GM23338 (cell line): ENCODE measurements around the gene SYT13.

Source experiments
- CREB1 ChIP-seq: fragments of 250-450 bp; sonication (Bioruptor Pico); IDR thresholded peaks from 2 replicates; pipeline ENCODE4 v1.5.0; 2020; ENCODE audit warnings: low read depth, mild to moderate bottlenecking, moderate library complexity
- CTCF ChIP-seq, 2 experiments: fragments of 200-600 bp in 1 of 2; sonication (generic) in 1 of 2; conservative IDR thresholded peaks; 2 replicates each; pipeline versions ENCODE4 v1.5.1 to v1.6.1; 2016 to 2017; ENCODE audit warnings: antibody characterized with exemption in 2 of 2, low read depth in 2 of 2, mild to moderate bottlenecking in 2 of 2, moderate library complexity in 1 of 2
- EZH2 ChIP-seq: fragments of 200-600 bp; sonication (generic); IDR thresholded peaks from one replicate; pipeline ENCODE4 v1.8.0; 2017; ENCODE audit warnings: antibody characterized with exemption, mild to moderate bottlenecking, low read depth; ENCODE audit not compliant: unreplicated experiment
- EZH2phosphoT487 ChIP-seq: fragments of 200-600 bp; sonication (generic); IDR thresholded peaks from one replicate; pipeline ENCODE4 v1.8.1; 2018; ENCODE audit warnings: antibody characterized with exemption; ENCODE audit not compliant: unreplicated experiment
- POLR2AphosphoS5 ChIP-seq: IDR thresholded peaks from 2 replicates; pipeline ENCODE4 v1.6.1; 2016; ENCODE audit warnings: antibody characterized with exemption, low read depth
- REST ChIP-seq: IDR thresholded peaks from one replicate; pipeline ENCODE4 v1.6.1; 2018; ENCODE audit warnings: antibody characterized with exemption; ENCODE audit not compliant: unreplicated experiment
- STAT1 ChIP-seq: IDR thresholded peaks from one replicate; pipeline ENCODE4 v1.6.1; 2016; ENCODE audit warnings: antibody characterized with exemption; ENCODE audit not compliant: unreplicated experiment
- ZNF331 ChIP-seq: fragments of 250-450 bp; sonication (Bioruptor Pico); IDR thresholded peaks from 2 replicates; pipeline ENCODE4 v1.5.0; 2020; ENCODE audit warnings: low read depth, mild to moderate bottlenecking, moderate library complexity

- no peak for TF ChIP-seq CTCF (conservative IDR thresholded peaks at IDR 0.05; ENCODE audit: low read depth in 2 of 2)
- TF ChIP-seq POLR2AphosphoS5, result no peak
- no peak for TF ChIP-seq REST
- no peak for TF ChIP-seq EZH2
- no peak for TF ChIP-seq EZH2phosphoT487
- TF ChIP-seq STAT1, result no peak
- no peak for TF ChIP-seq ZNF331 (CRISPR knock-in tag)
- no peak for TF ChIP-seq CREB1 (CRISPR knock-in tag)
Measured at GRCh38 chr11:45227836-45228235, 58.3 kb downstream of the SYT13 start.
